Activated CD4-positive, alpha-beta T cell treated with anti-CD3 and anti-CD28 coated beads, Interleukin-2, amount 50 U/mL, for 4 hours (primary cell): Measurements from ENCODE around the gene UGT1A4.

ENCODE experiments used
- DNase-seq, 2 experiments: peaks; one replicate each; pipeline ENCODE4 v3.0.0-alpha.2; 2020

Gene UGT1A4

GRCh38 chr2:233718552-233718951 lies at the start of gene UGT1A4:
UGT1A4 (plus strand) TSS chr2:233718736; CDS start chr2:233718821, 85 bp downstream.
- DNase-seq: no peak

- DNase-seq: no peak
Observed at GRCh38 chr2:233671290-233672161, 47.0 kb upstream of the UGT1A4 start, which contains the start of gene UGT1A9. UGT1A9 (plus strand) TSS chr2:233671898; CDS start chr2:233671935, 37 bp downstream.

GRCh38 chr2:233672886-233673285 lies 45.6 kb upstream of the UGT1A4 start:
- no peak for DNase-seq

GRCh38 chr2:233673896-233674295 lies 44.6 kb upstream of the UGT1A4 start:
- DNase-seq: no peak

GRCh38 chr2:233674314-233674713 lies 44.2 kb upstream of the UGT1A4 start:
- DNase-seq: no peak

- DNase-seq: no peak
Observed at GRCh38 chr2:233674995-233675394, 43.5 kb upstream of the UGT1A4 start.

- DNase-seq: no peak
Observed at GRCh38 chr2:233676046-233676445, 42.5 kb upstream of the UGT1A4 start.

GRCh38 chr2:233679196-233679595 lies 39.3 kb upstream of the UGT1A4 start:
- DNase-seq: no peak

- no peak for DNase-seq
Observed at GRCh38 chr2:233680361-233681045, 38.0 kb upstream of the UGT1A4 start.

- no peak for DNase-seq
Observed at GRCh38 chr2:233681521-233682099, 36.9 kb upstream of the UGT1A4 start, which contains the start of gene UGT1A7. UGT1A7 (plus strand) TSS chr2:233681901; CDS start chr2:233681938, 37 bp downstream.

- DNase-seq: no peak
Observed at GRCh38 chr2:233684640-233685039, 33.9 kb upstream of the UGT1A4 start.

- no peak for DNase-seq
Observed at GRCh38 chr2:233686928-233687327, 31.6 kb upstream of the UGT1A4 start.

GRCh38 chr2:233688341-233688740 lies 30.2 kb upstream of the UGT1A4 start:
- no peak for DNase-seq

- no peak for DNase-seq
Observed at GRCh38 chr2:233689031-233689430, 29.5 kb upstream of the UGT1A4 start.

- DNase-seq: no peak
Observed at GRCh38 chr2:233689501-233689900, 29.0 kb upstream of the UGT1A4 start.

- DNase-seq: no peak
Observed at GRCh38 chr2:233690444-233690843, 28.1 kb upstream of the UGT1A4 start.

GRCh38 chr2:233691443-233692433 lies 26.8 kb upstream of the UGT1A4 start:
- DNase-seq: no peak

GRCh38 chr2:233692648-233693047 lies 25.9 kb upstream of the UGT1A4 start, which contains the start of gene UGT1A6:
UGT1A6 (plus strand) TSS chr2:233692890; CDS start chr2:233693005, 115 bp downstream.
- DNase-seq: no peak

- DNase-seq: no peak
Observed at GRCh38 chr2:233693963-233694362, 24.6 kb upstream of the UGT1A4 start.

GRCh38 chr2:233698740-233699139 lies 19.8 kb upstream of the UGT1A4 start:
- no peak for DNase-seq

- DNase-seq: no peak
Observed at GRCh38 chr2:233699424-233700027, 19.0 kb upstream of the UGT1A4 start.
